OCI-LY7 (cell line): ENCODE measurements around the gene HOXA4. TPM values are rescaled to one million over a fixed set of nuclear protein-coding genes. Genes with fewer than 3 reads are reported as not detected.

Source experiments
- BruUV-seq: library from RNA; stranded (reverse); fragments of 400-500 nt; replicated peaks from 2 replicates; lab custom pipeline; 2021; lab: Mats Ljungman, UMichigan
- CTCF ChIA-PET: fragments of 300-600 bp; sonication (Branson Sonifier 250); formaldehyde crosslinking; loops from one replicate; lab custom pipeline; 2022; ENCODE audit warnings: antibody characterized with exemption; ENCODE audit not compliant: unreplicated experiment; lab: Charles Lee
- POLR2A ChIA-PET: fragments of 300-600 bp; sonication (Branson Sonifier 250); formaldehyde crosslinking; loops from one replicate; lab custom pipeline; 2022; ENCODE audit warnings: antibody characterized with exemption; lab: Charles Lee
- DNase-seq: peaks from one replicate; pipeline ENCODE4 v3.0.0-alpha.2; 2015; ENCODE audit warnings: low spot score
- H2AFZ ChIP-seq: fragments of 200-600 bp; sonication (generic), shearing (Covaris generic); 2 replicates; pipeline ENCODE4 v1.6.1; 2014; ENCODE audit warnings: mild to moderate bottlenecking, antibody characterized with exemption, low read length, moderate library complexity
- H3K27ac ChIP-seq: fragments of 200-600 bp; sonication (generic); 2 replicates; pipeline ENCODE4 v1.5.1; 2014; ENCODE audit warnings: mixed run types, low read depth, mild to moderate bottlenecking, moderate library complexity, low read length, inconsistent platforms; ENCODE audit not compliant: poor library complexity, severe bottlenecking
- H3K36me3 ChIP-seq: fragments of 200-600 bp; sonication (generic); 2 replicates; pipeline ENCODE4 v1.6.1; 2014; ENCODE audit warnings: mild to moderate bottlenecking, antibody characterized with exemption, low read length, moderate library complexity, mixed read lengths; ENCODE audit not compliant: insufficient read depth
- H3K4me1 ChIP-seq: fragments of 200-600 bp; sonication (generic); 2 replicates; pipeline ENCODE4 v1.5.1; 2014; ENCODE audit warnings: mild to moderate bottlenecking, low read length; ENCODE audit not compliant: insufficient read depth, poor library complexity, severe bottlenecking
- H3K4me2 ChIP-seq: fragments of 200-600 bp; sonication (generic); 2 replicates; pipeline ENCODE4 v1.6.1; 2014; ENCODE audit warnings: mild to moderate bottlenecking, low read length
- H3K4me3 ChIP-seq: fragments of 200-600 bp; sonication (generic); 2 replicates; pipeline ENCODE4 v1.5.1; 2014; ENCODE audit warnings: mild to moderate bottlenecking, low read depth, low read length; ENCODE audit not compliant: poor library complexity, severe bottlenecking
- H3K79me2 ChIP-seq: fragments of 200-600 bp; sonication (generic); 2 replicates; pipeline ENCODE4 v1.6.1; 2016; ENCODE audit warnings: low read depth, mild to moderate bottlenecking, low read length, moderate library complexity, mixed read lengths; ENCODE audit not compliant: insufficient read depth
- H3K9me2 ChIP-seq: fragments of 200-600 bp; sonication (generic); 2 replicates; pipeline ENCODE4 v1.6.1; 2016; ENCODE audit warnings: mild to moderate bottlenecking, low read length, mixed read lengths; ENCODE audit not compliant: insufficient read depth
- H3K9me3 ChIP-seq: fragments of 200-600 bp; sonication (generic); 2 replicates; pipeline ENCODE4 v1.6.1; 2014; ENCODE audit warnings: mild to moderate bottlenecking, mixed run types, low read length, mixed read lengths
- H4K20me1 ChIP-seq: fragments of 200-600 bp; sonication (generic); 2 replicates; pipeline ENCODE4 v1.6.1; 2014; ENCODE audit warnings: mild to moderate bottlenecking, antibody characterized with exemption, low read length, moderate library complexity, mixed read lengths; ENCODE audit not compliant: insufficient read depth
- EZH2phosphoT487 ChIP-seq: fragments of 200-600 bp; sonication (generic); IDR thresholded peaks from 2 replicates; pipeline ENCODE4 v1.6.1; 2018; ENCODE audit warnings: low read depth, borderline replicate concordance, mild to moderate bottlenecking, mixed run types, antibody characterized with exemption, low read length, moderate library complexity, mixed read lengths
- intact Hi-C: fragments of 100-400 bp; cut with micrococcal nuclease; formaldehyde crosslinking; loops from one replicate; pipeline ENCODE4 v1.10.0; 2022; ENCODE audit not compliant: unreplicated experiment
- total RNA-seq, 2 experiments: library from RNA; depleted of rRNA in 1 of 2; stranded (reverse); fragments of >200 nt in 1 of 2; shearing (Covaris generic) in 1 of 2; gene quantifications; 2 replicates each; pipeline ENCODE4 v1.2.3, GENCODE V29; 2014 to 2022
- TF ChIP-seq, protein P1 (sequence below): fragments of 200-600 bp; sonication (generic); conservative IDR thresholded peaks from 2 replicates; pipeline ENCODE4 v1.5.1; 2014; ENCODE audit warnings: mild to moderate bottlenecking, antibody characterized with exemption, low read length, moderate library complexity, mixed read lengths

The HOXA4 gene
- total RNA-seq, 2 experiments from 2014 or later, result 2.0 TPM; not detected in 1

GRCh38 chr7:27141137-27141922 is 10.8 kb upstream of the HOXA4 start:
- H3K9me2 ChIP-seq, result no peaks in the 10 kb centered on the region
- TF ChIP-seq EZH2phosphoT487, result no peak
- no peak overlapping the region for H3K27ac ChIP-seq
- H3K4me1 ChIP-seq, result no peaks in the 10 kb centered on the region
- no peak overlapping the region for H2AFZ ChIP-seq
- no peaks in the 10 kb centered on the region for H4K20me1 ChIP-seq
- POLR2A ChIA-PET, result interaction anchor here (0.5 to 0.8 kb wide), 4 partner anchors 10 to 834 kb away, joined by 3 to 10 read pairs (median 4); no protein-coding TSS in a partner anchor
- intact Hi-C loops, result no loop called here
- peaks cover 15% of the 10 kb centered on the region for H3K36me3 ChIP-seq
- H3K4me2 ChIP-seq, result no peak overlapping the region
- H3K79me2 ChIP-seq, result no peaks in the 10 kb centered on the region
- no peaks in the 10 kb centered on the region for H3K9me3 ChIP-seq
- no TSS peak for BruUV-seq
- CTCF ChIA-PET, result no interaction called here
- H3K4me3 ChIP-seq, result no peak overlapping the region
- DNase-seq, result no peak

DNA sequence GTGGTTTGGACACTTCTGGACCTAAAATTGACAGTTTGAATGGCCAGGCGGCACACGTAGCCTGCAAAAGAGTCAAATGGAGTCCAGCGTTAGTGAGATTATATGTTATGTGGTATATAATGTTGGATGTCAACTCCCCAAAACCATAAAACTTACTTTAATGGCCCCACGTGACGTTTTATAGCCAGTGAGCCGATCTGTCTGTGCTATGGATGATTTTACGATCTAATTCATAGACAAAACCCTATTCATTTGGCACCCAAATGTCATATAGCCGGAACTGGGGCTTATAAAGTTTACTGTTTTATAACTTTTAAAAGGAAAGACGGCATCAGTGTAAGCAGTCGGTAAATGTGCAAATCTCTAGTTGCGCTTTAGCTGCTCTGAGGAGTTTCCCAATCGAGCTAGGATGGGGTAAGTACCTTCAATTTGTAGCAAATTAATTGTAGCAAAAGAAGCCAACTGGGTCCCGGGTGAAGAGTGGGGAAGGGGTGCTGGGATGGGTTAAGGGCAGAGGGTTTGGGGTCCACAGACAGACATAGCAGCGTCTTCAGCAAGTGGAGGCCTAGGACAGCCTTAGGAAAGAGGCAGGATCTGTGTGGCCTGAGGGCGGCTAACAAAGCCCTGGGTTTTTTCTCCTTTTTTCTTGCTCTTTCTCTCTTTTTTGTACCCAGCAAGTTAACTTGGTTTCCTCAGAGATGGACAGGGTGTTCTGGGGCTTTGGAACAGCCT is 9.7 kb upstream of the HOXA4 start:
- H3K9me2 ChIP-seq, result no peaks in the 10 kb centered on the region
- DNase-seq, result no peak
- no peaks in the 10 kb centered on the region for H3K79me2 ChIP-seq
- no peaks in the 10 kb centered on the region for H4K20me1 ChIP-seq
- peaks cover 15% of the 10 kb centered on the region for H3K36me3 ChIP-seq
- H2AFZ ChIP-seq, result no peak overlapping the region
- no peak overlapping the region for H3K4me3 ChIP-seq
- BruUV-seq, result no TSS peak
- POLR2A ChIA-PET, result interaction anchor here (0.7 kb wide), 1 partner anchor 21 kb away, joined by 3 read pairs; no protein-coding TSS in a partner anchor
- H3K4me1 ChIP-seq, result no peaks in the 10 kb centered on the region
- no peak overlapping the region for H3K4me2 ChIP-seq
- H3K27ac ChIP-seq, result no peak overlapping the region
- TF ChIP-seq, protein P1, sequence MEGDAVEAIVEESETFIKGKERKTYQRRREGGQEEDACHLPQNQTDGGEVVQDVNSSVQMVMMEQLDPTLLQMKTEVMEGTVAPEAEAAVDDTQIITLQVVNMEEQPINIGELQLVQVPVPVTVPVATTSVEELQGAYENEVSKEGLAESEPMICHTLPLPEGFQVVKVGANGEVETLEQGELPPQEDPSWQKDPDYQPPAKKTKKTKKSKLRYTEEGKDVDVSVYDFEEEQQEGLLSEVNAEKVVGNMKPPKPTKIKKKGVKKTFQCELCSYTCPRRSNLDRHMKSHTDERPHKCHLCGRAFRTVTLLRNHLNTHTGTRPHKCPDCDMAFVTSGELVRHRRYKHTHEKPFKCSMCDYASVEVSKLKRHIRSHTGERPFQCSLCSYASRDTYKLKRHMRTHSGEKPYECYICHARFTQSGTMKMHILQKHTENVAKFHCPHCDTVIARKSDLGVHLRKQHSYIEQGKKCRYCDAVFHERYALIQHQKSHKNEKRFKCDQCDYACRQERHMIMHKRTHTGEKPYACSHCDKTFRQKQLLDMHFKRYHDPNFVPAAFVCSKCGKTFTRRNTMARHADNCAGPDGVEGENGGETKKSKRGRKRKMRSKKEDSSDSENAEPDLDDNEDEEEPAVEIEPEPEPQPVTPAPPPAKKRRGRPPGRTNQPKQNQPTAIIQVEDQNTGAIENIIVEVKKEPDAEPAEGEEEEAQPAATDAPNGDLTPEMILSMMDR, result no peak
- TF ChIP-seq EZH2phosphoT487, result no peak
- CTCF ChIA-PET, result no interaction called here
- intact Hi-C loops, result no loop called here
- H3K9me3 ChIP-seq, result no peaks in the 10 kb centered on the region

- H3K4me1 ChIP-seq, result no peaks in the 10 kb centered on the region
- DNase-seq, result no peak
- BruUV-seq, result no TSS peak
- H3K79me2 ChIP-seq, result no peaks in the 10 kb centered on the region
- TF ChIP-seq, protein P1, result no peak
- TF ChIP-seq EZH2phosphoT487, result no peak
- H2AFZ ChIP-seq, result no peak overlapping the region
- peaks cover 13% of the 10 kb centered on the region for H3K36me3 ChIP-seq
- ChIA-PET POLR2A (no interaction called here), CTCF (no interaction called here)
- no peak overlapping the region for H3K4me3 ChIP-seq
- intact Hi-C loops, result no loop called here
- no peak overlapping the region for H3K27ac ChIP-seq
- no peak overlapping the region for H3K4me2 ChIP-seq
- H3K9me3 ChIP-seq, result no peaks in the 10 kb centered on the region
- H3K9me2 ChIP-seq, result no peaks in the 10 kb centered on the region
- H4K20me1 ChIP-seq, result no peaks in the 10 kb centered on the region
Observed at GRCh38 chr7:27139334-27140125, 9.0 kb upstream of the HOXA4 start.
